Bladder microvascular endothelial cell (primary cell): ENCODE measurements around the gene SRD5A3. TPM values are rescaled to one million over a fixed set of nuclear protein-coding genes. Genes with fewer than 3 reads are reported as not detected.

ENCODE experiments used
- total RNA-seq: library from RNA; depleted of rRNA; stranded (reverse); fragments of >200 nt; gene quantifications from 2 replicates; pipeline ENCODE4 v1.2.3, GENCODE V29; 2014

Gene SRD5A3
- 6.3 and 10.7 TPM in 2 replicates for total RNA-seq

DNA sequence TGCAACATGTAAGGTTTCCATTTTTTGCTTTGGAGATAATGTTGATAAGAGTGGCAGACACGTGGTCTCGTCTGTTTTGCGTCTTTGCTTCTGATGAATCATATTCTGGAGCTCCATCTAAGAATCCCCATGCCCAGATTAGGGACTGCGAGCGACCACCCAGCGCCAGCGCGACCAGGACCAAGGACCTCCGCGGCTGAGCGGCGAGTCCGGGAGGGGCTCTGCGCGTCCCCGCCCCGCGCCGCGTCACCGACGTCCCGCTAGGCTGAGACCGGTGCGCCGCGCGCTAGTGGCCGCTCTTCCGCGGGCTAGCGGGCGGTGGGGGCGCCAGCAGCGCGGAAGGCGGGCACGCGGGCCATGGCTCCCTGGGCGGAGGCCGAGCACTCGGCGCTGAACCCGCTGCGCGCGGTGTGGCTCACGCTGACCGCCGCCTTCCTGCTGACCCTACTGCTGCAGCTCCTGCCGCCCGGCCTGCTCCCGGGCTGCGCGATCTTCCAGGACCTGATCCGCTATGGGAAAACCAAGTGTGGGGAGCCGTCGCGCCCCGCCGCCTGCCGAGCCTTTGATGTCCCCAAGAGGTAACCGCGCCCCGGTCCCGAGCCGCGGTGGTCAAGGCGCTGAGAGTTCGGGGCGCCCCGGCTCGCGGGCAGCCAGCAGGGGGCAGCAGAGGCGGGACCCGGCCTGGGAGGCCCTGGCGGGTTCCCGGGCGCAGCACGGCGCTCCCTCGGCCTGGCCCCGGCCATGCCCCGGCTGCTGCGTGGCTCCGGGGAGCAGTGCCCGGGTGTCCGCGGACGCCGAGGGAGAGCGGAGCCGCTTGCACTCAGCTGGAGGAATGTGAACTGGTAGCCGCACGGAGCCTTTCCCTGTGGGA, at the start of gene SRD5A3:
Gene SRD5A3 (plus strand): TSS at position 263 of the 871 bp plus-strand sequence. CDS start 95 bp downstream, at position 358.

DNA sequence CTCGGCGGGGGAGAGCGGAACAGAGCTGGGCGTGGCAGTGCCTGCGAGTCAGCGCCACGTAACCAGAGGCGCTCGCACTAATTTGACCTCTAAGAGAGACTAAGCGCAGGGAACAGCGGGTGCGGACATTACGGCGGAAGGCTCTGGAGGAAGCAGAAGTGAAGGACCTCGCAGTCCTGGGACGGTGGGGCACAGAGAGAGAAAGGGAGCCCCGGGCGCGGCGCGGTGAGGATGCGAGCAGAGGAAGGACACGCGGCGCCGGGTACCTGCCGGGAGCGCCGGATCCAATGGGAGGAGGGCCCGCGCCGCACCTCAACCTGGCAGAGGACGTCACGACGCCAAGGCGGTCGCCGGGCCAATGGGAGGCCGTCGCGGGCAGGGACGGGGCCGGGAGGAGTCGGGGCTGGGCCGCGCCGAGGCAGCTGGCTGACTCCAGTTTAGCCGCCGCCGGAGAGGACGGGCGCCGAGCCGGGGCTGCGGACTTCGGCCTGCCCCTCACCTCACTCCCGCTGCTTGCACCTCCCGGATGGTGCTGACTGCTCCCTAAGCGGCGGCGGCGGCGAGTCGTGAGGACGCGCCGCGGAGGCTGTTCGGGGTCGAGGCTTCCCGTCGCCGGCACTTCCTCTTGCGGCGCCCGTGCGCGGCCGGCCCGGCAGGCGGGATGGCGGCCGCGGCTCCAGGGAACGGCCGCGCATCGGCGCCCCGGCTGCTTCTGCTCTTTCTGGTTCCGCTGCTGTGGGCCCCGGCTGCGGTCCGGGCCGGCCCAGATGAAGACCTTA, 49.7 kb downstream of the SRD5A3 start, which contains the start of gene TMEM165:
Gene TMEM165 (plus strand): TSS at position 429 of the 779 bp plus-strand sequence. CDS start 233 bp downstream, at position 662.

Other genes starting within 250 kb of the SRD5A3 start
- gene KDR, start 220.6 kb upstream of the SRD5A3 start, total RNA-seq = 209 and 260 TPM in 2 replicates
- gene TMEM165, start 49.7 kb downstream of the SRD5A3 start, total RNA-seq = 87.9 and 138 TPM in 2 replicates
- 14.7 and 29.4 TPM in 2 replicates for gene CLOCK, start 200.7 kb downstream of the SRD5A3 start, total RNA-seq
- not detected in 2 replicates for gene PDCL2, start 246.0 kb downstream of the SRD5A3 start, total RNA-seq